IMR-90 (cell line): ENCODE results near the gene MECR. TPM values are rescaled to one million over a fixed set of nuclear protein-coding genes. Genes with fewer than 3 reads are reported as not detected.

ENCODE experiments used
- ATAC-seq: fragments of 200-7000 bp; cut with Tn5 transposase; 2 replicates; pipeline ENCODE4 v1.9.1; 2020; ENCODE audit warnings: low read depth, mild to moderate bottlenecking, moderate library complexity
- BruUV-seq: library from RNA; stranded (reverse); fragments of 400-500 nt; replicated peaks from 2 replicates; lab custom pipeline; 2021; lab: Mats Ljungman, UMichigan
- CTCF ChIA-PET: fragments of 300-600 bp; formaldehyde crosslinking; extraction: SDS; loops from one replicate; lab custom pipeline; 2021; ENCODE audit warnings: antibody characterized with exemption; lab: Yijun Ruan, JAX
- POLR2A ChIA-PET: fragments of 300-600 bp; sonication (Branson Sonifier 250); formaldehyde crosslinking; loops from one replicate; lab custom pipeline; 2022; ENCODE audit warnings: antibody characterized with exemption; ENCODE audit not compliant: unreplicated experiment; lab: Charles Lee
- DNase-seq: peaks from one replicate; pipeline ENCODE4 v3.0.0; 2013
- H2AFZ ChIP-seq: replicated peaks from 2 replicates; pipeline ENCODE3; 2013; ENCODE audit warnings: low read length, mild to moderate bottlenecking; ENCODE audit not compliant: poor library complexity
- H2AK5ac ChIP-seq: 2 replicates; pipeline ENCODE4 v1.6.1; 2013; ENCODE audit warnings: low read depth, low read length, inconsistent platforms
- H2AK9ac ChIP-seq: replicated peaks from 2 replicates; pipeline ENCODE3; 2013; ENCODE audit warnings: mild to moderate bottlenecking, low read depth, low read length, moderate library complexity; ENCODE audit not compliant: poor library complexity
- H2BK120ac ChIP-seq: 2 replicates; pipeline ENCODE4 v1.6.1; 2013; ENCODE audit warnings: low read depth, low read length, inconsistent platforms
- H2BK15ac ChIP-seq: 3 replicates; pipeline ENCODE4 v1.6.1; 2013; ENCODE audit warnings: low read depth, low read length, inconsistent platforms
- H2BK20ac ChIP-seq: 2 replicates; pipeline ENCODE4 v1.6.1; 2013; ENCODE audit warnings: low read depth, mild to moderate bottlenecking, inconsistent platforms, low read length, moderate library complexity
- H2BK5ac ChIP-seq: 2 replicates; pipeline ENCODE4 v1.6.1; 2013; ENCODE audit warnings: mild to moderate bottlenecking, low read depth, low read length, inconsistent platforms; ENCODE audit not compliant: poor library complexity, severe bottlenecking
- H3K14ac ChIP-seq: replicated peaks from 2 replicates; pipeline ENCODE4 v1.6.1; 2013; ENCODE audit warnings: low read depth, low read length, inconsistent platforms
- H3K18ac ChIP-seq: 2 replicates; pipeline ENCODE4 v1.6.1; 2013; ENCODE audit warnings: low read depth, low read length, control low read depth
- H3K23ac ChIP-seq: 2 replicates; pipeline ENCODE4 v1.6.1; 2013; ENCODE audit warnings: low read depth, low read length, inconsistent platforms
- H3K27ac ChIP-seq: 2 replicates; pipeline ENCODE4 v1.5.1; 2013; ENCODE audit warnings: mild to moderate bottlenecking, control low read depth, low read length; ENCODE audit not compliant: insufficient read depth
- H3K27me3 ChIP-seq: 2 replicates; pipeline ENCODE4 v1.6.1; 2013; ENCODE audit warnings: low read length; ENCODE audit not compliant: control insufficient read depth, insufficient read depth
- H3K36me3 ChIP-seq: 2 replicates; pipeline ENCODE4 v1.6.1; 2013; ENCODE audit warnings: low read length, mixed read lengths; ENCODE audit not compliant: control insufficient read depth, insufficient read depth
- H3K4ac ChIP-seq: 2 replicates; pipeline ENCODE4 v1.6.1; 2013; ENCODE audit warnings: low read depth, low read length, inconsistent platforms
- H3K4me1 ChIP-seq: 2 replicates; pipeline ENCODE4 v1.6.1; 2013; ENCODE audit warnings: low read length, mixed read lengths; ENCODE audit not compliant: control insufficient read depth, insufficient read depth
- H3K4me2 ChIP-seq: 2 replicates; pipeline ENCODE4 v1.6.1; 2013; ENCODE audit warnings: low read depth, mild to moderate bottlenecking, control low read depth, low read length, moderate library complexity
- H3K4me3 ChIP-seq: 2 replicates; pipeline ENCODE4 v1.5.1; 2013; ENCODE audit warnings: low read depth, mild to moderate bottlenecking, control low read depth, low read length, moderate library complexity; ENCODE audit not compliant: insufficient read depth
- H3K56ac ChIP-seq: 2 replicates; pipeline ENCODE4 v1.6.1; 2013; ENCODE audit warnings: low read length, inconsistent platforms; ENCODE audit not compliant: insufficient read depth; ENCODE audit errors: extremely low read depth
- H3K79me1 ChIP-seq, 2 experiments: 2 replicates each; pipeline ENCODE4 v1.6.1; 2013; ENCODE audit warnings: low read length in 2 of 2, inconsistent platforms in 1 of 2, low read depth in 1 of 2
- H3K9ac ChIP-seq: 2 replicates; pipeline ENCODE4 v1.6.1; 2013; ENCODE audit warnings: low read depth, low read length, control low read depth
- H3K9me1 ChIP-seq: 2 replicates; pipeline ENCODE4 v1.6.1; 2013; ENCODE audit warnings: low read length, inconsistent platforms; ENCODE audit not compliant: insufficient read depth
- H3K9me3 ChIP-seq: 2 replicates; pipeline ENCODE4 v1.6.1; 2013; ENCODE audit warnings: low read length; ENCODE audit not compliant: control insufficient read depth, insufficient read depth
- H4K20me1 ChIP-seq: 2 replicates; pipeline ENCODE4 v1.6.1; 2013; ENCODE audit warnings: low read length, inconsistent platforms; ENCODE audit not compliant: insufficient read depth
- H4K5ac ChIP-seq: 2 replicates; pipeline ENCODE4 v1.6.1; 2013; ENCODE audit warnings: mild to moderate bottlenecking, low read depth, low read length, control low read depth
- H4K8ac ChIP-seq, 2 experiments: 2 replicates each; pipeline ENCODE4 v1.6.1; 2013; ENCODE audit warnings: low read depth in 2 of 2, low read length in 2 of 2, control low read depth in 1 of 2, inconsistent platforms in 1 of 2
- H4K91ac ChIP-seq: 2 replicates; pipeline ENCODE4 v1.6.1; 2013; ENCODE audit warnings: low read depth, low read length, inconsistent platforms; ENCODE audit not compliant: insufficient read depth
- ELK1 ChIP-seq: fragments of 150-350 bp; IDR thresholded peaks from 2 replicates; pipeline ENCODE4 v1.6.1; 2016; ENCODE audit warnings: low read depth, mild to moderate bottlenecking, low read length, moderate library complexity, borderline replicate concordance
- FOS ChIP-seq: fragments of 150-350 bp; IDR thresholded peaks from 2 replicates; pipeline ENCODE4 v1.6.1; 2016; ENCODE audit warnings: low read depth, low read length
- MXI1 ChIP-seq: IDR thresholded peaks from 2 replicates; pipeline ENCODE4 v1.6.1; 2012; ENCODE audit warnings: low read depth, mild to moderate bottlenecking, low read length, moderate library complexity, borderline replicate concordance
- NFE2L2 ChIP-seq: fragments of 150-350 bp; IDR thresholded peaks from 2 replicates; pipeline ENCODE4 v1.6.1; 2016; ENCODE audit warnings: low read depth, mild to moderate bottlenecking, low read length
- WGBS, 2 experiments: methylation state at CpG; one replicate each; pipeline versions ENCODE4 v1.1.5 to v1.1.7; 2013; ENCODE audit warnings: missing lambda C conversion rate in 2 of 2; ENCODE audit not compliant: insufficient read length in 1 of 2; ENCODE audit errors: extremely low coverage in 2 of 2; 5-methylcytosine and 5-hydroxymethylcytosine counted together
- dilution Hi-C: fragments of 300-500 bp; cut with HindIII; formaldehyde crosslinking; loops from one replicate; pipeline ENCODE4 v1.14.3; 2018; ENCODE audit warnings: low sequenced_read_pairs; ENCODE audit not compliant: unreplicated experiment
- in situ Hi-C: fragments of 300-500 bp; cut with MboI; formaldehyde crosslinking; loops from 3 replicates; pipeline ENCODE4 v1.14.3; 2019; ENCODE audit warnings: low sequenced_read_pairs, inconsistent platforms, mixed read lengths
- intact Hi-C: fragments of 100-400 bp; cut with micrococcal nuclease; formaldehyde crosslinking; loops from 2 replicates; pipeline ENCODE4 v1.10.0; 2022
- polyA plus RNA-seq, 3 experiments: library from polyadenylated mRNA; depleted of rRNA; stranded (reverse); fragments of >200 nt; gene quantifications; 2 replicates each; pipeline ENCODE4 v1.2.3, GENCODE V29; 2012; ENCODE audit warnings: low replicate concordance in 1 of 3
- total RNA-seq: library from RNA; depleted of rRNA; stranded (reverse); fragments of >200 nt; gene quantifications from 2 replicates; pipeline ENCODE4 v1.2.3, GENCODE V29; 2012

The MECR gene
- total and polyA plus RNA-seq, 2 of the 4 experiments (the other 2 are of a cell fraction): 20.3 to 24.8 TPM

GRCh38 chr1:29227511-29227910, 3.2 kb downstream of the MECR start:
- TF ChIP-seq MXI1: no peak
- no peak for TF ChIP-seq FOS
- TF ChIP-seq NFE2L2: no peak
- TF ChIP-seq ELK1: no peak
- H3K9ac ChIP-seq: no peak overlapping the region
- no peak overlapping the region for H3K56ac ChIP-seq
- DNase-seq (no peak), ATAC-seq (no peak)
- dilution Hi-C loops: no loop called here
- H3K9me1 ChIP-seq: peaks cover 5% of the 10 kb centered on the region; the same call in 1 of the 2 replicates
- no peak overlapping the region for H3K18ac ChIP-seq
- H3K4me2 ChIP-seq: no peak overlapping the region
- ChIA-PET CTCF (interaction anchor here (0.6 kb wide), 1 partner anchor 380 kb away, joined by 3 read pairs; no protein-coding TSS in a partner anchor), POLR2A (no interaction called here)
- H3K14ac ChIP-seq: no peak overlapping the region
- H4K5ac ChIP-seq: no peak overlapping the region
- no peaks in the 10 kb centered on the region for H3K27me3 ChIP-seq
- no peak overlapping the region for H2BK20ac ChIP-seq
- H2AFZ ChIP-seq: no peak overlapping the region
- no peak overlapping the region for H2BK15ac ChIP-seq
- H3K4me3 ChIP-seq: no peak overlapping the region
- H2AK5ac ChIP-seq: no peak overlapping the region
- no peak overlapping the region for H2BK120ac ChIP-seq
- H3K9me3 ChIP-seq: no peaks in the 10 kb centered on the region
- no peak overlapping the region for H4K91ac ChIP-seq
- H3K4me1 ChIP-seq: peaks cover 4% of the 10 kb centered on the region
- H3K79me1 ChIP-seq: peaks cover 32 to 33% of the 10 kb centered on the region in 2 experiments
- no peaks in the 10 kb centered on the region; the same call in 1 of the 2 replicates for H4K20me1 ChIP-seq
- 93% methylated on average over 3 of the region's 5 CpGs; no CpG with 5 or more reads in 1 of the 2 experiments for WGBS, 2 experiments
- H2BK5ac ChIP-seq: no peak overlapping the region
- H3K36me3 ChIP-seq: peaks cover 6% of the 10 kb centered on the region
- H3K4ac ChIP-seq: no peak overlapping the region
- H2AK9ac ChIP-seq: no peak overlapping the region
- in situ Hi-C loops: no loop called here
- intact Hi-C loops: no loop called here
- no peak overlapping the region for H3K23ac ChIP-seq
- no TSS peak for BruUV-seq
- no peak overlapping the region for H4K8ac ChIP-seq
- no peak overlapping the region for H3K27ac ChIP-seq
